Stimulated activated CD8-positive, alpha-beta memory T cell treated with anti-CD3 and anti-CD28 coated beads, Interleukin-2, amount 100 ng/mL, for 1 hour (primary cell): ENCODE measurements around the gene COL1A1.
A peak's percentile ranks its signal among the peaks of the same experiment; 100 is the strongest.

Experiments used
- DNase-seq, 2 donors: peaks; one replicate each; pipeline ENCODE4 v3.0.0-alpha.2; 2020; ENCODE audit warnings: low read depth in 2 of 2

COL1A1 gene

GRCh38 chr17:50172130-50172529 is 29.3 kb downstream of the COL1A1 start:
- DNase-seq = no peak

- DNase-seq = no peak
Measured at GRCh38 chr17:50171371-50172071, 29.9 kb downstream of the COL1A1 start.

DNA sequence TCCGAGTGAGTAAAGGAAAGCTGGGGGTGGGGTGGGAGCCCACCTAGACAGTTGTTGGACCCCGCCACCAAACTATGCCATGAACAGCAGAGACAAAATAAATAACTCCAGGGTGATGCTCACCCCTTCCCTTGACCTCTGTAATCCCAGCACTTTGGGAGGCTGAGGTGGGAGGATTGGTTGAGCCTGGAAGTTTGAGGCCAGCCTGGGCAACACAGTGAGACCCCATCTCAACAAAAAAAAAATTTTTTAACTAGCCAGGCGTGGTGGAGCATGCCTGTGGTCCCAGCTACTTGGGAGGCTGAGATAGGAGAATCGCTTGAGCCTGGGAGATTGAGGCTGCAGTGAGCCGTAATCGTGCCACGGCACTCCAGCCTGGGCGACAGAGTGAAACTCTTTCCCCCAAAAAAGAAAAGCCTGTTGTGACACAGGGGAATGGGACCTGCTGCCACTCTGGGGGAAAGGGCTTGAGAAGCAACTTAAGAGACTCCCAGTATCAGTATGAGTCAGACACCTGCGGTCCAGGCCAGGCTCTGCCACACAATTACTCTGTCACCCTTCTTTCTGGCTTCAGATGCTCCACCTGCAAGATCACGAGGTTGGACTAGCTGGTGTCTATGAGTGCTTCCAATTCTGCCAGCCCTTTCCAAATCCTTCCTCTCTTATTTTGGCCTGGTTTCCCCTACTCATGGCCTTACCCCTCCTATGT is 30.6 kb downstream of the COL1A1 start:
- DNase-seq = no peak

DNA sequence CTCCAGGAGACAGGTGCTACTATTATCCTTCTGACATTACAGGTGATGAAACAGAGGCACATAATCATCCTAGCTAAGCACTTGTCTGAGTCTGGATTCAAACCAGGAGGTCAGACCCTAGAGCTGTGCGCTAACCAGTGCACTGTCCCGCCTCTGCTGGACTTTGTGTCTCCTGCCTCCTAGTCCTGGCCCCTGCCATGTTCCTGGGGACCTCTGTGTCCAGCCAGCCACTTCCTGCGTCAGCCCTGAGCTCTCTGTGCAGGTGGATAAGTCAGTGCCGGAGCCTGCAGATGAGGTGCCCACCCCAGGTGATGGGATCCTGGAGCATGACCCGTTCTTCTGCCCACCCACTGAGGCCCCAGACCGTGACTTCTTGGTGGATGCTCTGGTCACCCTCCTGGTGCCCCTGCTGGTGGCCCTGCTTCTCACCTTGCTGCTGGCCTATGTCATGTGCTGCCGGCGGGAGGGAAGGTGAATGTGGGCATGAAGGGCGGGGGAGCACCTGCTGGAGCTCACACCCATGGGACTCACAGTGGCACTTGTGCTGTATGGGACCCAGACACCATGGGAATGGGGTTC is 31.5 kb downstream of the COL1A1 start:
- DNase-seq = no peak

- DNase-seq = peak in 1 of 2 donors; percentile 37
Measured at GRCh38 chr17:50169121-50169764, 32.2 kb downstream of the COL1A1 start.

DNA sequence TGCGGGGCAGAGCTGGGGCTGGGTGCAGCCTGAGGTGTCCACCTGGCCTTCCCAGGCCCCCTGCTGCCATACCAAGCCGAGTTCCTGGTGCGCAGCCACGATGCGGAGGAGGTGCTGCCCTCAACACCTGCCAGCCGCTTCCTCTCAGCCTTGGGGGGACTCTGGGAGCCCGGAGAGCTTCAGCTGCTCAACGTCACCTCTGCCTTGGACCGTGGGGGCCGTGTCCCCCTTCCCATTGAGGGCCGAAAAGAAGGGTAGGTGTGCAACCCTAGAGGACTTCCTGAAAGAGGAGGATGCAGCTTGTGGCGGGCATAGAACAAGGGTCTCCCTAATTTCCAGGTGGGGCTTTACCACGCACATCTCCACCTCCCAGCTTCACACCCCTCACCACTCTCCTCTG is 33.1 kb downstream of the COL1A1 start:
- no peak for DNase-seq

DNA sequence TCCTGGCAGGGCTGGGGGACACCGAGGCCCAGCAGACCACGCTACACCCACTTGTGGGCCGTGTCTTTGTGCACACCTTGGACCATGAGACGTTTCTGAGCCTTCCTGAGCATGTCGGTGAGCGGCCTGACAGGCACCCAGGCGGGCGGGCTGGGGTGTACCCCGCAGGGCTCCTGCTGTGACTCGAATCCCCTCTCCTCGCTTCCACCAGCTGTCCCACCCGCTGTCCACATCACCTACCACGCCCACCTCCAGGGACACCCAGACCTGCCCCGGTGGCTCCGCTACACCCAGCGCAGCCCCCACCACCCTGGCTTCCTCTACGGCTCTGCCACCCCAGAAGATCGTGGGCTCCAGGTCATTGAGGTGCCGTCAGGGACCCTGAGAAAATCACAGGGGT is 34.1 kb downstream of the COL1A1 start:
- DNase-seq = no peak

DNA sequence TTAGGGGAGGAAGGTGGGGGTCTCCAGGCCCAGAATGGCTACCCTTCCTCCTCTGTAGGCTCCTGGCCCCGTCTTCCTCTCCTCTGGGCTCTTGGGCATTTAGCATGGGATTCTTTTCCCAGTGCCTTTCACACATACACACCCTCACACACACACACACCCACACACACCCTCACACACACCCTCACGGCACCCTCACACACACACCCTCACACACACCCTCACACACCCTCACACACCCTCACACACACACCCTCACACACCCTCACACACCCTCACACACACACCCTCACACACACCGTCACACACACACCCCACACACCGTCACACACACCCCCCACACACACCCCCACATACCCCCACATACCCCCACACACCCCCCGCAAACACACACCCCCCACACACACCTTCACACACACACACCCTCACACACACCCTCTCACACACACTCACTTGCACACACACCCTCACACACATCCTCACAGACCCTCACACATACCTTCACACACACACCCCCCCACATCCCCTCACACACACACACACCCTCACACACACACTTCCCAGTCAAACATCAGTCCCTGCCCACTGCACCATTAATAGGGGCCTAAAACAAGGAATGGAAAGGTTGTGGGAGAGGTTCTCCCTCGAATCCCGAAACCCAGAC is 34.8 kb downstream of the COL1A1 start:
- no peak for DNase-seq

- no peak for DNase-seq
Measured at GRCh38 chr17:50165867-50166517, 35.4 kb downstream of the COL1A1 start, which contains the start of gene SGCA. SGCA (plus strand) TSS chr17:50166005; CDS start chr17:50166041, 36 bp downstream.

GRCh38 chr17:50165466-50165865 is 36.0 kb downstream of the COL1A1 start:
- DNase-seq = no peak

GRCh38 chr17:50165066-50165465 is 36.4 kb downstream of the COL1A1 start:
- DNase-seq = no peak

- no peak for DNase-seq
Measured at GRCh38 chr17:50164697-50164988, 36.8 kb downstream of the COL1A1 start.

DNA sequence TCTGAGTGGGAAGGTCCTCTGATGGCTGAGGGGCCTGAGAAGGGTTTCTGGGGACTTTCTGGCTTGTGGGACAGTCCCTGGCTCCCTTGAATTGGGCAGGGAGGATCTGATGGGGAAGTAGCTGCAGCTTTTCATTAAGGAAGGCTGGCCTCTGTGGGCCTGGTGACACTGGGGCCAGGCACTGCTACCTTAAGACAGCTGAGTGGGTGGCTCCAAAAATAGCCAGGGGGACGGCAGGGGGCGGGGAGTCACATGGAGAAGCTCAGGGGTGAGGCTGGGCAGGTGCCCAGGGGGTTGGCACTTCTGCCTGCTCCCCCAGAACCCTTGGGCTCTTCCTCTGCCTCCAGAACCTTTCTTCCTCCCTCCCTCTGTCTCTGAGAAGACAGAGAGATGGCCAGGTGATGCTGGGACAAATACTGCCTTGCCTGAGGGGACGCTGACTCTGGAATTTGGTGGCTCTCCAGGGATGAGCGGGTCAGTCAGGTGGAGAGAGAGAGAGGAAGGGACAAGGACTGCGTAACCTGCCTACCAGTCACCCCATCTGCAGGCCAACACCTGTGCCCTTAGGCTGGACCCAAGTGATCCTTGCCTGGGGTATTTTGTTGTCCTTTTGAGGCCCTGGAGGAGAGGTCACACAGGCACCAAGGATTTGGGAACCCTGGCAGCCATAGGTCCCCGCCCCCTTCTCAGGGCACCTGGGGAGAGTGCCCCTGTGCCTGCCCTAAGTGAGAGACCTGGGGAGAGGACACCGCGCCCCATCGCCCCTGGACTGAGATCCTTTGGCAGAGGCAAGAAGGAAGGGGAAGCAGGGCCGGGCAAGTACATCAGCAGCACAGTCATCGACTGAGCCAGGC is 37.4 kb downstream of the COL1A1 start:
- no peak for DNase-seq

GRCh38 chr17:50162466-50163254 is 38.8 kb downstream of the COL1A1 start:
- no peak for DNase-seq

DNA sequence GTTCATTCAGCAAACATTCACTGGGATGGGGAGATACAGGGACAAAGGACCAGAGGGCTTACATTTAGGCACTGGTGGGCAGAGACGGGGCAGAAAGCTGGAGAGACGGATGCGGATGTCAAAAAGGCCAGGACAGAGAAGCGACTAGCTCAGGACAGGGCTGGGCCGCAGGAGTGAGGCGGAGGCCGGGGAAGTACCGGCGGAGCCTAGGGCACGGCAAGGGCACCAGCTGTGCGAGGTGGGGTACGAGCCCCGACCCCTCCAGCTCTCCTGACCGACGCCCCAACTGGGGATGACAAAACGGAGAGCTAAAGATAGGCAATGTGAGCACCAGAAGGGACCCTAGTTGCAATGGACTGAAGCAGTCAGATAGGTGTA is 39.5 kb downstream of the COL1A1 start:
- DNase-seq = no peak

DNA sequence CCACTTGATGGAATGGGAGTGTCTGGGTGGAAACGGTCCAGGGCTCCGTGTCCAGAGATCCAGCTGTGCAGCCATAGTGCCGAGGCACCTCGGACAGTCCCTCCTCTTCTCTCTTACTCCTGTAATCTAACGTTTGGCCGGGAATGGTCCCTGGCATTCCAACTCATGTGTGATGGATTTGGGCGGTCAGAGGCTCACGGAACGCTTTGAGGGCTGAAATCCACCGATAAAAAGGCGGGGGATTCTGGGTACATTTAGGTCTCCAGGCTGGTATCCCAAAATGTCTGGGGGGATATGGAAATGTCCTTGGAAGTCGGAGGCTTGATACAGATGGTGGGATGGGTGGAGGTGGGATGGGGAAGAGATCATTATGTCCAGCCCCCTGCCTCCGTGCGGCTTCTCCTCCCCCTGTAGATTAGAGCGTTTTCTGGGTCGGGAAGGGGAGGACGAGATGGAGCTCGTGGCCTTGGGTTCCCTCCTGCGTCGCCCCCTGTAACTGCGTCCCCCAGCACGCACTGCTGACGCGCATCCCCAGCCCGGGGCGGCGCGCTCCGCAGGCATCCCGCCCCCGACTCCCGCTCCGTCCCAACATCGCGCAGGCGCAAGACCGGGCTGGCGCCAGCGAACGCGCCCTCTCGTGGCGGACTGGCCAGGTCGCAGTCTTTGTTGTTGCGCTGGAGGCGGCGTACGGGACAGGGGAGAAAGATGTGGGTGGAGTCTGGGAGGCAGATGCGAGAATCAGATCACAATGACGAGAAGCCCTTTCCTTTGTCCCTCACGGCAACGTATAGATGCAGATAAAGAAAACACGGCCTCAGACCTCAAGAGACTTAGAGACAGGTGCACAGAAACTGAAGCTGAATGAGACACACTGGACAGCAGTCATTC is 40.2 kb downstream of the COL1A1 start:
- peak; percentile 87 to 91 for DNase-seq

GRCh38 chr17:50157891-50158290 is 43.5 kb downstream of the COL1A1 start:
- DNase-seq = no peak

GRCh38 chr17:50155115-50155819 is 46.2 kb downstream of the COL1A1 start:
- no peak for DNase-seq
